HG03432 (cell line): Measurements from ENCODE around the gene ANKRD66.
"Not testable (repeated sequence)": the region's sequence is repeated elsewhere in the genome, so short reads cannot be mapped to it uniquely, and the experiment has no call there.

Source experiments
- ATAC-seq: cut with Tn5 transposase; IDR thresholded peaks from one replicate; pipeline ENCODE4 v1.9.1; 2021; ENCODE audit warnings: mild to moderate bottlenecking, moderate library complexity; ENCODE audit not compliant: unreplicated experiment

The ANKRD66 gene

GRCh38 chr6:46746696-46747095 is at the start of gene ANKRD66:
TSS of gene ANKRD66 (plus strand) at chr6:46746933. CDS start at chr6:46751949, 5,016 bp downstream.
- no peak for ATAC-seq

GRCh38 chr6:46699970-46700369 is 46.8 kb upstream of the ANKRD66 start:
- ATAC-seq, result no peak

DNA sequence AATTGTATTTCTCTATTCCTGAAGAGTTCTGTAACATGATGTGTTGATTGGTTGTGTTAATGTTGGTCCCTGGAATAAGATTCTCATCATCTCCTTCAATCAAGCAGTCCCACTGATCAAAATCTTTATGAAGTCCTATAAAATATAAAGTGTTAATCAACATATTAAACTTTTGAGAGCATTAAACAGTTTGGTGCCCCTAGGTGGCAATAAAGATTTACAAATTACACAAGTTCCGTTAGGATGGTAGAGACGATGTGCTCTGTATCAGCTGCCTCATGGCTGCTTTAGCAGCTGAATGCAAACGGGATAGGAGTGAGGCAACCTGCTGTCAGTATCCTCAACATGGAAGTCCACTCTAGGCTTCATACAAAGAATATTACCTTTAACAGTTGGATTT is 42.2 kb upstream of the ANKRD66 start:
- ATAC-seq, result no peak

DNA sequence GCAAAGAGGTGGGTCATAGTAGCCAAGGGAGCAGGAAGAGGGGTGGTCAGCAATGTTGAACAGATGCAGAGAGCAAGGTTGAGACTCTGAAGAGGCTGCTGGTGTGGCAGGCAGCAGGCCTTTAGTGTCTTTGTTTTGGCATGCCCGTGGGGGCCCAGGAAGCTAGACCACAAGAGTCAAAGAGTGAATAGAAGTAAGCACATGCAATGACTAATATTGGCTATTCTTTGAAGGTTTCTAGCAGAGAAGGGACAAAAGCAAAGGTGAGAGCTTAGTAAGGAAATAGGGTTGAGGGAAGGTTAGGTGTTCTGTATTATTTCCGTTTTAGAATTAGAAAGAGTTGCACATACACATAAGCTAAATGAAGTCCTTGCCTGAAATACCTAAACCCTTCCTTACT is 40.3 kb upstream of the ANKRD66 start:
- peak; percentile 66 for ATAC-seq

GRCh38 chr6:46711491-46711890 is 35.2 kb upstream of the ANKRD66 start:
- no peak for ATAC-seq

DNA sequence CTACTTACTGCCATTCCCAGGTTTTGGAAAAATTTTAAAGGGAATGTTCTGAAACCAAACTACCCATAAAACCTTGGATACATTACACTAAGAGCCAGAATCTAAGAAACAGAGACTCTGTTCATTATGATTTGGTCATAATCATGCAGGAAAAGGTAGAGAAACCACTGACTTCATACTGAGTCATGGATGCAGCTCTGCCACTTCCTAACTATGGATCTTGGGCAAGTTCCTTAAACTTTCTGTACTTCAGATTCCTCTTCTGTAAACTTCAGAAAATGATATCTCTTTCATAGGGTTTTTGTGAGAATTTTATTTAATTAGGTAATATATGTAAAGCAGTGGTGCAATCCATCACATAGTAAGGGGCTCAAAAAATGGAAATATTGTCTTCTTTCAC is 31.6 kb upstream of the ANKRD66 start:
- no peak for ATAC-seq

GRCh38 chr6:46719099-46719498 is 27.6 kb upstream of the ANKRD66 start:
- no peak for ATAC-seq

DNA sequence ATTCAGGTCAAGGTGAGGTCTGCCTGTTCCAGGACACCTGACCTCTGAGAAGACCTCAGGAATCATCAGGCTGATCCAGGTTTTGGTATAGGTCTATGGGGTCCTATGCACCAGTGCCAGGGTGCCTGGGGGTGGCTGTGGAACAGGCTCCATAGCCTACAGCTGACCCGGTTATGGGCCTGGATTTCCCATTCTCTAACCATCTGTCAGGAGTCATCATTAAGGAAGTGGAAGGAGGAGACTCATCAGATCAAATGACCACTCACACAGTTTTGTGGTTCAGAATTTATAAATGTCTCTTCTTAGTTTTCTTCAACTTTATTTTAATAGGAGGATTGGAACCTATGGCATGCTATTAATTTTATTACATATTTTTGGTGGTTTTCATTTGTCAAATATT is 26.3 kb upstream of the ANKRD66 start:
- ATAC-seq, result no peak

DNA sequence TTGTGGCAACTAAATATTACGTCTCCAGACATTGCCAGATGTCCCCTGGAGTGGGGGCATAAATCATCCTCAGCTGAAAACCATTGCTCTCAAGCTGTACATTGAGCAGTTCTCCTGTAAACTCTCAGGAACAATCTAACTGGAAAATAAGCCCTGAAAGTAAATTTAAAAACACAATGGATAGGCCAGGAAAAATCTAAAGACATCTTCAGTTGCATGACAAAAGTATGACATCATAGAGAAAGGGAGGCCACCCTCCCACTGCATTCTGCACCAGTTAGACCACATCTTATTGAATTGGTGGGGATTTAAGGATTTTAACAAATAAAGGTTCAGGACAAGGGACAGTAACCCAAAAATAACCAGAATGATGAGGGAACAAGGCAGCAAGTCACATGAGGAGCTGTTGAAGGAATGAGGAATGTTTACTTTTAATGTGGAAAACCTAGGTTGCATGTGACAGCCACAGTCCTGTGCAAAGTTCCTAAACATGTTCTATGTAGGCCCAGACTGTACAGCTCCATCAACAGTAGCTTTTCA is 16.9 kb upstream of the ANKRD66 start:
- no peak for ATAC-seq

GRCh38 chr6:46730921-46731461 is 15.7 kb upstream of the ANKRD66 start:
- ATAC-seq, result no peak

DNA sequence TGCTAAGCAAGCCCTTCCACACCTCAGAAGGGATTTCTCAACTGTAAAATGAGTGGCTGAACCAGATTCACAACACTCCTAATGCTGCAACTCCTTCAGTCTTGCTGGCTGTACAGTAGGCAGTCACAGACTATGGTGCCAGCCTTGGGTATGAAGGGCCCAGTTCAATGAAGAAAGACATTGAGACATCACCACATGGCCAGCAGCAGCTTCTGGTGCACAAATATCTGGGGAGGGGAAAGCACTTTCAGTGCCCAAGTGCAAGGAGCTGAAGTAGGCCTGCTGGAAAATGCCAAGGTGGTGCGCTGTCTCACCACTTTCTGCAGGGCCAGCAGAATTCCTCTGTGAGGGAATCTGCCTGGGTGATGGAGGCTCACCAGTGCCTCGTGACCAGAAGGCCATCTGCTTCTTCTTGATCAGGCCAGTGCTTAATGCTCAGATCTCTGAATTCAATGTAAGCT is 13.4 kb upstream of the ANKRD66 start:
- ATAC-seq, result no peak

DNA sequence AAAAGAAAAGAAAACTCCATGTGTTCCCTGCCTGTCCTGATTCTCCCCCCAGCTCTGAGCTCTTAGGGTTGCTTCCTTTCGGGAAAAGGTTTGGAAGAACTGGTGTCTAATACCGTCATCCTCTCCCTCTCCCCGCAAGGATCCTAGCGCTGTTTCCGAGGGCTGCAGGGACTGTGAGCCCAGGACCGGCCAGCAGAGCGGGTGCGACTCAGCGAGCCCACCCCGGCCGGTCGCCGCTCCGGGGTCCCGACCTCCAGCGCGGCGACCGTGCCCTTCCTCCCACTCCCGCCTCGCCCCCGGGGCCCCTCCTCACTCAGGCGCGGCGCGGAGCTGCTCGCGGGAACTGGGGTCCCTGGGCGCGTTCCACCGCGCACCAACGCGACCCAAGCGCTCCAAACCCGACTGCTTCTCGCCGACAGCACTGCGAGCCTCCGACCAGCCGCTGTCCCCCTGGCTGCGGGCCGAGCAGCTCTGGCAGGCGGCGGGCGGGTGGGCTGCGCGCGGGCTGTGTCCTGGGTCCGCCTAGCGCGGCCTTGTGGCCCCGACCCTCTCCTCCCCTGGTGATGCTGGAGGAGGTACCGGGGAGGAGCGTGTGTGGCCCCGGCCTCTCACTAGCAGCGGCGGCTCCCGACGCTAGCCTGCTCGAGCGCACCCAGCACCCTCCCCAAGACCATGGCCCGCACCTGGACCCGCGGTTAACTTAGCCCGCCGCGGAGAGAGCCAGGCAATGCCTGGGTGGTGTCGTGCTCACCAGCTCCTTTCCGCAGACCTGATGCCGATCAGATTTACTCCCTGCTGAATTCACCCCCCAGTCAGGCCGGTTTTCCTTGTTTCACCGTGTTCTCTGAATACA is 11.6 kb upstream of the ANKRD66 start, which contains the start of gene PLA2G7:
PLA2G7 (minus strand) TSS at position 509 of the 853 bp plus-strand sequence. CDS start 12,484 bp downstream, outside the sequence.
- ATAC-seq, result no peak

DNA sequence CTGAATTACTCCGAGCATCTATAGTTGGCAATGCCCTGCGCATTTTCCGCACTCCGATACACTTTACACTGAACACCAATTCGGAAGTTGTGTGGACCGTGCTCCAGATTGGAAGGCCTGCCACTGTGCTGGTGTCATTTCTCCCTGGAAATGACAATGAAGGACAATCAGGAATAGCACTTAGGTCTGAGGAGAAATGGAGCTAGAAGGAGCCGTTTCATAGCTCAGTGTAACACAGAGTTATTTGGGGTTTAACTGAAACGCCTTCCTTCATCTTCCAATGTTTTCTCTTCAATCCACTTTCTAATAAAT is 11.1 kb upstream of the ANKRD66 start:
- no peak for ATAC-seq

DNA sequence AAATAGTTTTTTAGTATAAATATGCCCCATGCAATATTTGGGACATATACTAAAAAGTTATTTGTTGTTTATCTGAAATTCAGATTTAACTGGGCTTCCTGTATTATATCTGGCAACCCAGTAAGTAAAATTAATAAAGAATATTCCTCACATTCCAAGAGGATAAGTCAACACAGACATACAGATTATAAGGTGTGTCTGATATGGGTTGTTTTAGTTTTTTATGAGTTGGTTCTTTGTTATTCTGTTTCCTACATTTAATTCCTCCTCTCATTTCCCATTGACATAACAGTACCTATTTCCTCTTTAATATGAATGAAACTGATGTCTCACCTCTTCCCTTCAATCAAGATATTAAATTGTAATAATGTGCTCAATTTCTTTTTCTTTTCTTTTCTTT is 9.8 kb upstream of the ANKRD66 start:
- no peak for ATAC-seq

DNA sequence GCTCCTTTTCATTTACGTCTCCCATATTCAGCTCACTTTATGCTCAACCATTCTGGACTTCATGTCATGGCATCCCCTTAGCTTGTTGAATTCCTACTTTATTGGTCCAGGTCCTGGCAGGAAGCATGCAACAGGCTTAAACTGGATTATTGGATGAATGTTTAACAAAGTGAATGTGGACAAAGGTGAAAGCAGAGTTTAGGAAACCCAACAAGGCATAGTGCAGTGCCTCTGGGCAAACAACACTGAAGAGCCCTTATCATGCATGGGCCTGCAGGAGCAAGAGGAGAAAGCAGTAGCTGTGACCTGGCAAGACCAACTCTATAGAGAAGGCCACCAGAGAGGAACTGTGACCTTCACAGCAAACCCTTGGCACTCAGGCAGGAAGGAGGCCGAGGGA is 5.3 kb upstream of the ANKRD66 start:
- ATAC-seq, result no peak

DNA sequence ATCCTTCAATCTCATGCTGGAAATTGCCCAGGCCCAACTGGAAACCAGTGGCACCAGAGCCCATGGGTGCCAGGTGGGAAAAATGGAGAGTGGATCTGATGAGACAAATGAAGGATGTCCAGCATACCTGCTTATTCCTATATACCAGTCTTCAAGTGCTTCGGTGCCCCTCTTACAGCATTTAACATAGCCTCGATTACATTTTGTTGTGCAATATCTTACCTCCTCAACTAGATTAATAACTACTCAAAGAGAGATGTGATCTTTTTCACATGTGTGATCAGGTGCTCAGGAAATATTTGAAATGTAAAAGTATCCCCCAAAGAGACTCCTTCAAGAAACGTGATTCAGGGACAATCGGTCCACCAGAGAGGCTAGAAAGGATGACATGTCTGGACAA is 4.8 kb upstream of the ANKRD66 start:
- no peak for ATAC-seq

DNA sequence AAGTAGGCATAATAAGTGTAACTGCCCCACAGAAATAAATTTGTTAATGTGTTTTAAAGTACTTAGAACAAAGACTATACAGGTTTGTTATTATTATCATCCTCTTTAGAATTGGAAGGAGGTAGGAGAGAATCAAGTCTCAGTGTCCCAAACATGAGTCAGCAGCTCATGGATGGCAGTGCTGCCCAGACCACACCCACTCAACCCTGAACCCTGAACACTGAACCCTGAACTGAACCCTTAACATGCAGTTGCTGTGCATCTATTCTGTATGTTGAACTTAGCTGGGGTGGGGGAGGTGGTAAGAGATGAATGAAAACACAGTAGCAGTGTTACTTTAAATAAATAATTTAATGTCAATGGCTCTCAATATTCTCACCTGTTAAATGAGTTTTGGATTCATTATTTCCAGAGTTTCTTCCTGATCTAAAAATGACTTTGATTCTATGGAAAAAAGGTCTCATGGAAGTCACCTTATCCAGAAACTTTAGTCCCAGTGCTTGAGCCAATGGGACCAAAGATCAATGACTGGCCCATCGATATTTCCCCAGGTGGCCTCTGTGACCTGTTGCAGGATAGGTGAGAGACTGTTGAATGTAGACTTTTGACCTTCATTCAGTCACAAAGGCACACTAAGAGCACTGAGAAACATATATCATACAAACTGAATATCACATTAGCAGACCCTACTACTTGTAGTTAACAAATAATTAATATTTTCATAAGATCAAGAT is 3.1 kb upstream of the ANKRD66 start:
- no peak for ATAC-seq

DNA sequence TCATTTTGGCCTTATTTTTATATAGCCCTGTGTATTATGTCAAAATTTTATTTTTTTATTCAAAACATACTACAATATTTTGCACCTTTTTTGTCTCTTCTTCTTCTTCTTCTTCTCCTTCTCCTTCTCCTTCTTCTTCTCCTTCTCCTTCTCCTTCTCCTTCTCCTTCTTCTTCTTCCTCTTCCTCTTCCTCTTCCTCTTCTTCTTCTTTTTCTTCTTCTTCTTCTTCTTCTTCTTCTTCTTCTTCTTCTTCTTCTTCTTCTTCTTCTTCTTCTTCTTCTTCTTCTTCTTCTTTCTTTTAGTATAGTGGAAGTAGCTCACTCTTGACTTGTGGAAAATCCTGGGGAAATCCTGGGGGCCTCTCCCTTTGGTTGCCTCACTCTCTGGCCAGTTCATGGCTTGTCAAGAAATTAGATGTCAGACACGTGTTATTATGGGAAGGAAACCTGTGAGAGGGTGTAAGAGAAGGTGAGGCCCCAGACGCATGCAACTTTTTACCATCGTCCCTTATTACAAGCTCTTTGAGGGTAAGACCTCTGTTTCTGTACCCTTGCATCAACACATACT is 2.5 kb upstream of the ANKRD66 start:
- ATAC-seq, result not testable (repeated sequence)

DNA sequence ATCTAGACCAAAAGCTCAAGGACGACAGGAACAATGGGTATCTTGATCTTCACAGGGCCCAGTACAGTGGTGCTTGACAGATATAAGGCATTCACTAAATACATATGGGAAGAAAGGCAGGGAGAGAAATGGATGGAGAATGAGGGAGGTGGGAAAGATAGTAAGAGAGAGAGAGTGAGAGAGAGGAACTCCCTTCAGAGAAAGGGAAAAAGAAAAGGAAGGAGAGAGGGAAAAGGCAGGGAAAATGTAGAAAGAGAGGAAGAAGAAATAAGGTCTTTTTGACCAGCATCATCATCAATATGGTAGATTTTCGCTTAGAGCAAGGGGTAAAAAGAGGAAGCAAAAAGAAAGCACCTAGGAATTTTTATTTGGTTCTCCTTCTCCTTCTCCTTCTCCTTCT is 760 bp upstream of the ANKRD66 start:
- ATAC-seq, result no peak

GRCh38 chr6:46748940-46749503 is 2.3 kb downstream of the ANKRD66 start:
- no peak for ATAC-seq

GRCh38 chr6:46749731-46750130 is 3.0 kb downstream of the ANKRD66 start:
- ATAC-seq, result no peak
